OCI-LY3 (cell line): Measurements from ENCODE around the gene IPO11.

ENCODE experiments used
- H2AFZ ChIP-seq: fragments of 200-600, 300-600 bp; shearing (Covaris generic); 2 replicates; pipeline ENCODE4 v1.6.0; 2014; ENCODE audit warnings: antibody characterized with exemption, low read depth, low read length
- H3K27ac ChIP-seq: fragments of 200-600, 300-600 bp; sonication (generic); 2 replicates; pipeline ENCODE4 v1.5.1; 2014; ENCODE audit warnings: mild to moderate bottlenecking, low read length, moderate library complexity, mixed read lengths
- H3K27me3 ChIP-seq: fragments of 200-600, 300-600 bp; sonication (generic); 2 replicates; pipeline ENCODE4 v1.6.1; 2014; ENCODE audit warnings: low read depth, low read length, mixed read lengths
- H3K36me3 ChIP-seq: fragments of 200-600, 300-600 bp; sonication (generic); replicated peaks from 2 replicates; pipeline ENCODE3; 2014; ENCODE audit warnings: low read depth, low read length, mixed read lengths
- H3K4me1 ChIP-seq: fragments of 300-600, 200-600 bp; sonication (generic); 2 replicates; pipeline ENCODE4 v1.6.1; 2014; ENCODE audit warnings: low read length, mixed read lengths
- H3K4me2 ChIP-seq: fragments of 200-600, 300-600 bp; sonication (generic); 2 replicates; pipeline ENCODE4 v1.6.1; 2014; ENCODE audit warnings: low read length, mixed read lengths
- H3K4me3 ChIP-seq: fragments of 300-600, 200-600 bp; sonication (generic); 2 replicates; pipeline ENCODE4 v1.5.1; 2014; ENCODE audit warnings: antibody characterized with exemption, mild to moderate bottlenecking, low read length, moderate library complexity
- H3K79me2 ChIP-seq: fragments of 300-600, 200-600 bp; shearing (Covaris generic); 2 replicates; pipeline ENCODE4 v1.6.1; 2014; ENCODE audit warnings: mild to moderate bottlenecking, low read length, mixed read lengths
- H3K9ac ChIP-seq: fragments of 300-600, 200-600 bp; shearing (Covaris generic); 2 replicates; pipeline ENCODE4 v1.6.0; 2014; ENCODE audit warnings: mild to moderate bottlenecking, low read length, moderate library complexity
- H3K9me3 ChIP-seq: fragments of 200-600, 300-600 bp; shearing (Covaris generic); 2 replicates; pipeline ENCODE4 v1.6.1; 2014; ENCODE audit warnings: low read length, mixed read lengths; ENCODE audit not compliant: insufficient read depth
- H4K20me1 ChIP-seq: fragments of 200-600, 300-600 bp; sonication (generic); 2 replicates; pipeline ENCODE4 v1.6.1; 2016; ENCODE audit warnings: low read length, mixed read lengths; ENCODE audit not compliant: insufficient read depth
- EZH2phosphoT487 ChIP-seq: fragments of 200-600 bp; shearing (Covaris generic); IDR thresholded peaks from 2 replicates; pipeline ENCODE4 v1.6.1; 2018; ENCODE audit warnings: antibody characterized with exemption, mixed run types, low read depth
- TF ChIP-seq, protein P1 (sequence below): fragments of 200-600, 300-600 bp; sonication (generic); IDR thresholded peaks from 2 replicates; pipeline ENCODE4 v1.5.1; 2014; ENCODE audit warnings: antibody characterized with exemption, low read length, low read depth

The IPO11 gene

DNA sequence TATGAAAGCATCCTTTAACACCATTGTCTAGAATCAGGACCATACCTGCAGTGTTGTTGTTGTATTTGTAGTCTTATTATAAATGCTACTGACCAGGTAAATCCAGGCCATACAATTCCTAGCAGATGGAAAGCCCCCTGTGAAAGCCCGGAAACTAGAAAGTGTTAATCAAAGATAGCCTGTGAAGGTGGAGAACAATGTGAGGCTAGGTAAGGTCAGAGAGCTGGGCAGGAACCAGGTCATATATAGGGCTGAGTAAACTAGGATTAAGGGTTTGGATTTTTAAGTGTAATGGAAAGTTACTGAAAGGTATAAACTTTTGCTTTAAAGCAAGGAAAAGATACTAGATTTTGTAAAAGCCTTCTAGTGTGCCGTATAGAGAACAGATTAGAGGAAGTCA lies 172.7 kb downstream of the IPO11 start:
- TF ChIP-seq, protein P1, sequence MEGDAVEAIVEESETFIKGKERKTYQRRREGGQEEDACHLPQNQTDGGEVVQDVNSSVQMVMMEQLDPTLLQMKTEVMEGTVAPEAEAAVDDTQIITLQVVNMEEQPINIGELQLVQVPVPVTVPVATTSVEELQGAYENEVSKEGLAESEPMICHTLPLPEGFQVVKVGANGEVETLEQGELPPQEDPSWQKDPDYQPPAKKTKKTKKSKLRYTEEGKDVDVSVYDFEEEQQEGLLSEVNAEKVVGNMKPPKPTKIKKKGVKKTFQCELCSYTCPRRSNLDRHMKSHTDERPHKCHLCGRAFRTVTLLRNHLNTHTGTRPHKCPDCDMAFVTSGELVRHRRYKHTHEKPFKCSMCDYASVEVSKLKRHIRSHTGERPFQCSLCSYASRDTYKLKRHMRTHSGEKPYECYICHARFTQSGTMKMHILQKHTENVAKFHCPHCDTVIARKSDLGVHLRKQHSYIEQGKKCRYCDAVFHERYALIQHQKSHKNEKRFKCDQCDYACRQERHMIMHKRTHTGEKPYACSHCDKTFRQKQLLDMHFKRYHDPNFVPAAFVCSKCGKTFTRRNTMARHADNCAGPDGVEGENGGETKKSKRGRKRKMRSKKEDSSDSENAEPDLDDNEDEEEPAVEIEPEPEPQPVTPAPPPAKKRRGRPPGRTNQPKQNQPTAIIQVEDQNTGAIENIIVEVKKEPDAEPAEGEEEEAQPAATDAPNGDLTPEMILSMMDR = no peak

DNA sequence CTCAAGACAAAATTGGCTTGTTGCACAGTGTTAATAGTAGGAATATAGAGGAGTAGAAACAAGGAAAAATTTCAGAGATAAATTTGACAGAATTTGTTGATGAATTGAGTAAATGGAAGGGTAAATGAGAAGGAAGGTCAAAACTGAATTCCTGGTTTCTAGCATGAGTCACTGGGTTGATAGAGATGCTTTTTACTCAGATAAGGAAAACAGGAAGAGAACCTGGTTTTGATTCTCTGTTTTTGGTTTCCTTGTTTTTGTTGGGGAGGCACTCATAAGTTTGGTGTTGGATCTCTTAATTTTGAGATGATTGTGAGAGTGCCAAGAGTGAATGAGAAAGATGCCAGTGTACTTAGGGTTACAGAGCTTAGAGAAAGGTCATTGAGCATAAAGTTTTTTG lies 173.2 kb downstream of the IPO11 start:
- Histone ChIP-seq H3K4me1 (no peaks in the 10 kb centered on the region), H3K9ac (no peak overlapping the region), H4K20me1 (no peaks in the 10 kb centered on the region), H3K27ac (no peak overlapping the region), H3K4me3 (no peak overlapping the region), H3K4me2 (no peak overlapping the region), H3K9me3 (no peaks in the 10 kb centered on the region), H3K36me3 (peaks cover under 1% of the 10 kb centered on the region), H3K27me3 (no peaks in the 10 kb centered on the region), H3K79me2 (no peaks in the 10 kb centered on the region), H2AFZ (no peak overlapping the region)
- TF ChIP-seq EZH2phosphoT487 = no peak
- TF ChIP-seq, protein P1 = no peak

More for the DNA sequence above, 172.7 kb downstream of the IPO11 start:
- Histone ChIP-seq H3K27ac (no peak overlapping the region), H3K36me3 (peaks cover 2% of the 10 kb centered on the region), H3K79me2 (no peaks in the 10 kb centered on the region), H2AFZ (no peak overlapping the region), H4K20me1 (no peaks in the 10 kb centered on the region), H3K9ac (no peak overlapping the region), H3K4me3 (no peak overlapping the region), H3K9me3 (no peaks in the 10 kb centered on the region), H3K4me2 (no peak overlapping the region), H3K4me1 (no peaks in the 10 kb centered on the region), H3K27me3 (no peaks in the 10 kb centered on the region)

DNA sequence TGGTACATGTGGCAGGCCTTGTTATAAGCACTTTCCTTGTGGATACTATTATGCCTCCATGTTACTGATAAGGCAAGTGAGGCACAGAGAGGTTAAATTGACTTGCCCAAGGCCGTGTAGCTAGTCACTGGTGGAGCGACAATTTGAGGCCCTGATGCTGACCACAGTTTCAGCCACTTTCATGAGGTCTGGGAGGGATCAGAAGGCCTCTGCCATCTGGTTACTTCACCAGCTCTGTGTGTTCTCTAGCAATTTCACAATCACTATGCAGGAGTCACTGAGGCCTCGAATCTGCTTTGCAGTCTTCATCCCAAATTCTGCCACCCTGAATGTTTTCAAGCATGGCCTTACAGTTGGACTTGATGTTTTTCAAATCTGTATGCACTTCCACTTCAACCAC lies 175.2 kb downstream of the IPO11 start:
- no peaks in the 10 kb centered on the region for H3K27me3 ChIP-seq
- TF ChIP-seq, protein P1 = no peak
- TF ChIP-seq EZH2phosphoT487 = no peak
- H4K20me1 ChIP-seq = no peaks in the 10 kb centered on the region
- H3K4me3 ChIP-seq = no peak overlapping the region
- no peak overlapping the region for H2AFZ ChIP-seq
- H3K27ac ChIP-seq = no peak overlapping the region
- peaks cover 18% of the 10 kb centered on the region for H3K36me3 ChIP-seq
- H3K4me2 ChIP-seq = no peak overlapping the region
- peaks cover 6% of the 10 kb centered on the region; the same call in 1 of the 2 replicates for H3K9me3 ChIP-seq
- H3K4me1 ChIP-seq = peaks cover 5% of the 10 kb centered on the region; the same call in 1 of the 2 replicates
- no peak overlapping the region for H3K9ac ChIP-seq
- H3K79me2 ChIP-seq = no peaks in the 10 kb centered on the region

DNA sequence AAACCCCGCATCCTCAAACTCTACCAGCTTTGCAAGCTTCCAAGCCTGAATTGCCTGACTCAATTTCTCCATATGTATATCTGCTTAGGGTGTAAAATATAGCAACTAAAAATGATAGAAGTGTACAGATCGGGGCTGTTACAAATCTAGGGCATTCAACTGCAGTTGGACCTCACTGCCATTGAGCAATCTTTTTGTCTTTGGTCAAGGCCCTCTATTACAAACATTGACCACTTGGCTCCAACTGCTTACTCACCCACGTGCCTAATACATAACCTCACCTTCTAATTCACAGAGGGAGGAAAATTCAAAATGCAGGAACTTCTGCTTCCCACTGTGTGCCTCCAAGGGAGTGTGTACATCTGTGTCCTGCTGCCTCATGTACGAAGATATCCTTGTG lies 176.1 kb downstream of the IPO11 start:
- Histone ChIP-seq H3K9ac (no peak overlapping the region), H2AFZ (no peak overlapping the region), H3K4me3 (no peak overlapping the region), H3K79me2 (no peaks in the 10 kb centered on the region), H4K20me1 (no peaks in the 10 kb centered on the region), H3K36me3 (peaks cover 27% of the 10 kb centered on the region), H3K9me3 (peaks cover 6% of the 10 kb centered on the region; the same call in 1 of the 2 replicates), H3K27ac (no peak overlapping the region), H3K4me2 (no peak overlapping the region), H3K4me1 (peaks cover 11% of the 10 kb centered on the region; the same call in 1 of the 2 replicates), H3K27me3 (no peaks in the 10 kb centered on the region)
- TF ChIP-seq, protein P1 = no peak
- TF ChIP-seq EZH2phosphoT487 = no peak
